Activated CD4-positive, alpha-beta T cell treated with anti-CD3 and anti-CD28 coated beads for 48 hours (primary cell): ENCODE measurements around the gene CKAP5.
"Not testable (repeated sequence)": the region's sequence is repeated elsewhere in the genome, so short reads cannot be mapped to it uniquely, and the experiment has no call there.

Experiments
- DNase-seq: peaks from one replicate; pipeline ENCODE4 v3.0.0-alpha.2; 2020

Gene CKAP5

GRCh38 chr11:46850829-46851380 is 4.8 kb upstream of the CKAP5 start:
- DNase-seq = no peak

GRCh38 chr11:46849631-46850030 is 3.6 kb upstream of the CKAP5 start:
- DNase-seq = no peak

DNA sequence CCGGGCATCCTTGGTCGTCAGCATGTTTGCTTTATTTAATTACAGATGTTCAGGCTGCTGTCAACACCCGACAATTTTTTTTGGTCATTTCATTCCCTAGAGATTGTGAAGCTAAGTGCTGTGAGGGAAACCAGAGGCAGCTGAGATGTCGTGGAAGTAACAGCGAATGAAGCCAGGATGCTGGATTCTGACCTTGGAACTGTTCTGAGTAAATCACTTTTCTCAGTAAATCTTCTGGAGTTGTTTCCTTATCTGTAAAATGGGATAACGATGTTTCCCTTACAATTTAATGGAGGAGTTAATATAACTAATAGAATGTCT is 390 bp upstream of the CKAP5 start:
- DNase-seq = no peak

- no peak for DNase-seq
Measured at GRCh38 chr11:46845440-46845739, 690 bp downstream of the CKAP5 start.

GRCh38 chr11:46840116-46840515 is 6.0 kb downstream of the CKAP5 start:
- DNase-seq = no peak

DNA sequence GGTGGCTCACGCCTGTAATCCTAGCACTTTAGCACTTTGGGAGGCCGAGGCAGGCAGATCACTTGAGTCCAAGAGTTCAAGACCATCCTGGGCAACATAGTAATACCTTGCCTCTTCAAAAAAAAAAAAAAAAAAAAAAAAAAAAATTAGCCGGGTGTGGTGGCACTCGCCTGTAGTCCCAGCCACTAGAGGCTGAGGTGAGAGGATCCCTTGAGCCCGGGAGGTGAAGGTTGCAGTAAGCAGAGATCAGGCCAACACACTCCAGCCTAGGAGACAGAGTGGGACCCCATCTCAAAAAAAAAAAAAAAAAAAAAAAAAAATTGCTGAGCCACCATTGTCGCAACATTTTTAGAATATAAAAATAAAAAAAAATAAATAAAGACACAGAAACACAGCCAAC is 7.6 kb downstream of the CKAP5 start:
- no peak for DNase-seq

- DNase-seq = no peak
Measured at GRCh38 chr11:46837860-46838259, 8.2 kb downstream of the CKAP5 start.

GRCh38 chr11:46836870-46837269 is 9.2 kb downstream of the CKAP5 start:
- DNase-seq = no peak

DNA sequence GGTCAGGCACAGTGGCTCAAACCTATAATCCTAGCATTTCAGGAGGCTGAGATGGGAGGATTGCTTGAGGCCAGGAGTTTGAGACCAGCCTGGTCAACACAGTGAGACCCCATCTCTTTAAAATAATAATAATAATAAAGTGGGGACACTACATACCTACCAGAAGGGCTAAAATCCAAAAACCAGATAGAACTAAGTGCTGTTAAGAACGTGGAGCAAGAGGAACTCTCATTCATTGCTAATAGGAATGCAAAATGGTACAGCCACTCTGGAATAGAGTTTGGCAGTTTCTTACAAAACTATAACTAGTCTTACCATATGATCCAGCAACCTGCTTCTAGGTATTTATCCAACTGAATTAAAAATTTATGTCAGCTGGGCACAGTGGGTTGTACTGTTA is 9.6 kb downstream of the CKAP5 start:
- no peak for DNase-seq

GRCh38 chr11:46835897-46836296 is 10.2 kb downstream of the CKAP5 start:
- DNase-seq = no peak

DNA sequence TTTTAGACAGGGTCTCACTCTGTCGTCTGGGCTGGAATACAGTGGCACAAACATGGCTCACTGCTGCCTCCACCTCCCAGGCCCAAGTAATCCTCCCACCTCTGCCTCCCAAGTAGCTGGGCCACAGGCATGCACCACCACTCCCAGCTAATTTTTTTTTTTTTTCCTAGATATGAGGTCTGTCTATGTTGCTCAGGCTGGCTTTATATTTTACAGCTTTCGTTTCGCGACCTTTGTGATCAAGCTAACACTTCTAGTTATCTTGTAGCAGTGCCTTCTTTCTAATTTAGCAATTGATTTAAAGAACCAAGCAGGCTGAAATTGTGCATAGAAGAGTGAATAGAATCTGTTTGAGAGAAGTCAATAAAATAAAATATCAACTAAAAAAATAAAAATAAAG is 11.3 kb downstream of the CKAP5 start:
- no peak for DNase-seq

- DNase-seq = no peak
Measured at GRCh38 chr11:46832511-46833214, 13.4 kb downstream of the CKAP5 start.

- DNase-seq = no peak
Measured at GRCh38 chr11:46827995-46828394, 18.1 kb downstream of the CKAP5 start.

GRCh38 chr11:46826310-46827044 is 19.6 kb downstream of the CKAP5 start:
- DNase-seq = peak; percentile 79

GRCh38 chr11:46808799-46809431 is 37.2 kb downstream of the CKAP5 start:
- no peak for DNase-seq

DNA sequence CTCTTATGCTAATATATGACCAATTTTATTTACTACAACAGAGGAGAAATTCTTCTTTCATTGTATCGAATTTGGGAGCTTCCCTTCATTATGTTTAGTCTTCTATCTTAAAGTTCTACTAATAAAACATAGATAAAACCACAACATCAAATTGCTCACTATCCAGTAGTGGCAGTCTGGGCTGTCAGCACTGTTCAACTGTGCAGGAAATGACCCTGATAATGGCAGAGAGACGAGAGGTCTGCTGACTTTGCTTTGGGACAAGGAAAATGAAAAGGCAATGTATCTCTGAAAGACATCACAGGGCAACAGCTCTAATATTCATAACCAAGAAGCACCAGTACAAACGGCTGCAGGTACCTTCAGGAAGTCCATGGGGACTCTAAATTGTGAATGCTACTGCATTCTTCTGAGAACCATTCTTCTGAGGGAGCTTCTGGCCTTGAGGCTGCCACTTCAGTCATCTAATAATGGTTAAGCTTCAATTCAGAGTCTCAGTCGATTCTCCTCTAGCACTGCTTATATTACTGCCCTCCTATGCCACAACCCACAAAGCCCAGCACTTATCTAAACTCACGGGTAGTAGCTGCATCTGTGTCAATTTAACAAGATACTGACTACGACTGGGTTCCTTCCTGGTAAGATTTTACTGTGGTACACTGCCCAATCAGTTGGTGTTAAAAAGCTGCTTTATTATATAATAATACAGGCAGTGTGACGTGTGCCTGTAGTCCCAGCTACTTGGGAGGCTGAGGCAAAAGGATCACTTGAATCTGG is 44.2 kb downstream of the CKAP5 start:
- no peak for DNase-seq

- DNase-seq = no peak
Measured at GRCh38 chr11:46800177-46800576, 45.9 kb downstream of the CKAP5 start.

DNA sequence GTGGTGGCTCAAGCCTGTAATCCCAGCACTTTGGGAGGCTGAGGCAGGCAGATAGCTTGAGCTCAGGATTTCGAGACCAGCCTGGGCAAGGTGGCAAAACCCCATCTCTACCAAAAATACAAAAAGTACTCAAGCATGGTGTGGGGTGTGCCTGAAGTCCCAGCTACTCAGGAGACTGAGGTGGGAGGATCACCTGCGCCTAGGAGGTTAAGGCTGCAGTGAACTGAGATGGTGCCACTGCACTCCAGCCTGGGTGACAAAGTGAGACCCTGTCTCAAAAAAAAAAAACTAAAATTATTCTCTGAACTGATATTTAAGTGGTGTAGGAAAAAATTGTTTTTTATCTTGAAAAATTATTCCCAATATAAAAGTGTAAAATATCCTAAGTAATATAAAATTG is 46.4 kb downstream of the CKAP5 start:
- DNase-seq = not testable (repeated sequence)

GRCh38 chr11:46778416-46778815 is 67.7 kb downstream of the CKAP5 start:
- no peak for DNase-seq

GRCh38 chr11:46776878-46777277 is 69.2 kb downstream of the CKAP5 start:
- DNase-seq = no peak

- DNase-seq = no peak
Measured at GRCh38 chr11:46769636-46770221, 76.4 kb downstream of the CKAP5 start.

DNA sequence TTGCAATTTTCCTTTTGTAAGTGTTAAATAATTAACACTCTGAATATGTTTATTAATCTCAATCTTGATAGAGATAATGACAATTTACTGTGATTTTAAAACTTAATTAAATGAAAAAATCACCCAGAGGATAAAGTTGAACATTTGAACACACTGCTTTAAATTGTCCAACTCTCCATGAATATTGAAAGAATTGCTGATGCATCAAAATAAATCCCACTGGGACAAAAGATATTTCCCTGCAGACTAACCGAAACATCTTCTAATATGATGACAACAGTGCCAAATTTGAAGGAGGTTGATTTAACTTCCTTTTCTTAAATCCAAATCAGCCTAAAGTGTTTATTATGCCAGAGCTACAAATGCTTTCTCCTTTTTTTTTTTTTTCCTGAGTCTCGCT is 79.4 kb downstream of the CKAP5 start:
- DNase-seq = no peak

GRCh38 chr11:46762248-46762647 is 83.8 kb downstream of the CKAP5 start:
- DNase-seq = no peak
